ENCODE results near the gene THNSL1.

THNSL1 gene

GRCh38 chr10:25046641-25047040 lies 30.2 kb downstream of the THNSL1 start:
- no peak overlapping the region for H3K4me2 ChIP-seq (ENCODE audit: low read depth, low read length, poor library complexity, severe bottlenecking)
- TF ChIP-seq EZH2phosphoT487 (IDR thresholded peaks at IDR 0.05; ENCODE audit: borderline replicate concordance) (no peak), CTCF (conservative IDR thresholded peaks at IDR 0.05; ENCODE audit: low read length) (no peak)

GRCh38 chr10:25047088-25047487 lies 30.7 kb downstream of the THNSL1 start:
- Histone ChIP-seq H3K9me3 (ENCODE audit: insufficient read depth, low read depth, low read length) (peaks cover 3% of the 10 kb centered on the region; the same call in 1 of the 2 replicates), H3F3A (ENCODE audit: low read depth) (no peaks in the 10 kb centered on the region), H3K27me3 (ENCODE audit: insufficient read depth, low read length, poor library complexity, severe bottlenecking) (no peaks in the 10 kb centered on the region), H3K4me2 (ENCODE audit: low read depth, low read length, poor library complexity, severe bottlenecking) (no peak overlapping the region), H4K20me1 (ENCODE audit: insufficient read depth, low read length, poor library complexity, severe bottlenecking) (no peaks in the 10 kb centered on the region), H2AFZ (ENCODE audit: low read length) (no peak overlapping the region), H3K4me3 (ENCODE audit: low read length, poor library complexity, severe bottlenecking) (no peak overlapping the region), H3K9ac (ENCODE audit: low read depth, low read length, poor library complexity, severe bottlenecking) (no peak overlapping the region), H3K4me1 (ENCODE audit: insufficient read depth, low read length, poor library complexity, severe bottlenecking) (no peaks in the 10 kb centered on the region), H3K36me3 (ENCODE audit: insufficient read depth, low read length) (no peaks in the 10 kb centered on the region), H3K9me2 (replicated peaks; ENCODE audit: low read depth, low read length) (no peaks in the 10 kb centered on the region), H3K79me2 (ENCODE audit: insufficient read depth, low read length) (no peaks in the 10 kb centered on the region)
- no peak for TF ChIP-seq EZH2phosphoT487 (IDR thresholded peaks at IDR 0.05; ENCODE audit: borderline replicate concordance)
- TF ChIP-seq CTCF (conservative IDR thresholded peaks at IDR 0.05; ENCODE audit: low read length): no peak

More at GRCh38 chr10:25046641-25047040, 30.2 kb downstream of the THNSL1 start:
- Histone ChIP-seq H3K4me3 (ENCODE audit: low read length, poor library complexity, severe bottlenecking) (no peak overlapping the region), H3K9ac (ENCODE audit: low read depth, low read length, poor library complexity, severe bottlenecking) (no peak overlapping the region), H3K4me1 (ENCODE audit: insufficient read depth, low read length, poor library complexity, severe bottlenecking) (no peaks in the 10 kb centered on the region), H3K9me2 (replicated peaks; ENCODE audit: low read depth, low read length) (no peaks in the 10 kb centered on the region), H3K9me3 (ENCODE audit: insufficient read depth, low read depth, low read length) (peaks cover 3% of the 10 kb centered on the region; the same call in 1 of the 2 replicates), H2AFZ (ENCODE audit: low read length) (no peak overlapping the region), H3F3A (ENCODE audit: low read depth) (no peaks in the 10 kb centered on the region), H4K20me1 (ENCODE audit: insufficient read depth, low read length, poor library complexity, severe bottlenecking) (no peaks in the 10 kb centered on the region), H3K27me3 (ENCODE audit: insufficient read depth, low read length, poor library complexity, severe bottlenecking) (no peaks in the 10 kb centered on the region), H3K36me3 (ENCODE audit: insufficient read depth, low read length) (no peaks in the 10 kb centered on the region), H3K79me2 (ENCODE audit: insufficient read depth, low read length) (no peaks in the 10 kb centered on the region)

- no peaks in the 10 kb centered on the region for H3K9me2 ChIP-seq (replicated peaks; ENCODE audit: low read depth, low read length)
- H3F3A ChIP-seq (ENCODE audit: low read depth): no peaks in the 10 kb centered on the region
- no peak overlapping the region for H2AFZ ChIP-seq (ENCODE audit: low read length)
- no peaks in the 10 kb centered on the region for H3K79me2 ChIP-seq (ENCODE audit: insufficient read depth, low read length)
- H3K36me3 ChIP-seq (ENCODE audit: insufficient read depth, low read length): no peaks in the 10 kb centered on the region
- H3K4me3 ChIP-seq (ENCODE audit: low read length, poor library complexity, severe bottlenecking): no peak overlapping the region
- peaks cover 3% of the 10 kb centered on the region; the same call in 1 of the 2 replicates for H3K9me3 ChIP-seq (ENCODE audit: insufficient read depth, low read depth, low read length)
- TF ChIP-seq CTCF (conservative IDR thresholded peaks at IDR 0.05; ENCODE audit: low read length): no peak
- no peak for TF ChIP-seq EZH2phosphoT487 (IDR thresholded peaks at IDR 0.05; ENCODE audit: borderline replicate concordance)
- no peaks in the 10 kb centered on the region for H3K27me3 ChIP-seq (ENCODE audit: insufficient read depth, low read length, poor library complexity, severe bottlenecking)
- no peak overlapping the region for H3K4me2 ChIP-seq (ENCODE audit: low read depth, low read length, poor library complexity, severe bottlenecking)
- no peaks in the 10 kb centered on the region for H3K4me1 ChIP-seq (ENCODE audit: insufficient read depth, low read length, poor library complexity, severe bottlenecking)
- no peaks in the 10 kb centered on the region for H4K20me1 ChIP-seq (ENCODE audit: insufficient read depth, low read length, poor library complexity, severe bottlenecking)
- no peak overlapping the region for H3K9ac ChIP-seq (ENCODE audit: low read depth, low read length, poor library complexity, severe bottlenecking)
Observed at GRCh38 chr10:25047591-25048301, 31.3 kb downstream of the THNSL1 start.

Measured in Loucy (cell line).